ENCODE results near the gene FGD6.

DNA sequence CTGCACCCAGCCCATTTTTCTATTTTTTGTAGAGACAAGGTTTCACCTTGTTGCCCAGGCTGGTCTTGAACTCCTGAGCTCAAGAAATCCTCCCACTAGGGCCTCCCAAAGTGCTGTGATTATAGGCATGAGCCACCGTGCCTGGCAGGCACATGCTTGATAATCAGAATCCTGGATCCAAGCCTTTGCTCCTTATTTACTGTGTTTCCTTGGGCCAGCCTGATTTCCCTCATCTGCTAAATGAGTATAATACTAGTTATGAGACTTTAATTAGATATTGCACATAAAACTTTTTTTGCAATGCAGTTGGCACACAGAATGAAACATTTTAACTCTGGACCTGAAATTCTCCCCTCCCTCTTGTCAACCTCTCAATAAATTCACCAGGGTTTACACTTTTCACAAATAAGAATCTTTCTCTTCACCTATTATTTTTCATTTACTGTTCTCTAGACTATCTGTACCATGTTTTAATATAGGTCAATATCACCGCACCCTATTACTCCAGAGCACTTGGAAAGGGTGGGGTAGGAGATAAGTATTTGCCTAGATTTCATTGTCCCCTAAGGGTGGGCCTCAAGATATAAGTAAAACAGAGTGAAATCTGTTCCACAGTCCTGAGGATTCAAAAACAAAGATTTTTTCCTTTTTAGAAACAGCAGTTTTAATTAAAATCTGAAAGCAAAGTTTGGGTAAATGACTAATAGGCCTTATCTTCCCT lies 74.7 kb downstream of the FGD6 start:
- TF ChIP-seq EZH2phosphoT487 (IDR thresholded peaks at IDR 0.05; ENCODE audit: insufficient read depth, low read depth) (no peak), EZH2 (IDR thresholded peaks at IDR 0.05; ENCODE audit: insufficient read depth, poor library complexity, severe bottlenecking) (no peak)
